OCI-LY3 (cell line): ENCODE measurements around the gene MAL.

Experiments
- H2AFZ ChIP-seq: fragments of 200-600, 300-600 bp; shearing (Covaris generic); 2 replicates; pipeline ENCODE4 v1.6.0; 2014; ENCODE audit warnings: antibody characterized with exemption, low read depth, low read length
- H3K27ac ChIP-seq: fragments of 200-600, 300-600 bp; sonication (generic); 2 replicates; pipeline ENCODE4 v1.5.1; 2014; ENCODE audit warnings: mild to moderate bottlenecking, low read length, moderate library complexity, mixed read lengths
- H3K27me3 ChIP-seq: fragments of 200-600, 300-600 bp; sonication (generic); 2 replicates; pipeline ENCODE4 v1.6.1; 2014; ENCODE audit warnings: low read depth, low read length, mixed read lengths
- H3K36me3 ChIP-seq: fragments of 200-600, 300-600 bp; sonication (generic); replicated peaks from 2 replicates; pipeline ENCODE3; 2014; ENCODE audit warnings: low read depth, low read length, mixed read lengths
- H3K4me1 ChIP-seq: fragments of 300-600, 200-600 bp; sonication (generic); 2 replicates; pipeline ENCODE4 v1.6.1; 2014; ENCODE audit warnings: low read length, mixed read lengths
- H3K4me2 ChIP-seq: fragments of 200-600, 300-600 bp; sonication (generic); 2 replicates; pipeline ENCODE4 v1.6.1; 2014; ENCODE audit warnings: low read length, mixed read lengths
- H3K4me3 ChIP-seq: fragments of 300-600, 200-600 bp; sonication (generic); 2 replicates; pipeline ENCODE4 v1.5.1; 2014; ENCODE audit warnings: antibody characterized with exemption, mild to moderate bottlenecking, low read length, moderate library complexity
- H3K79me2 ChIP-seq: fragments of 300-600, 200-600 bp; shearing (Covaris generic); 2 replicates; pipeline ENCODE4 v1.6.1; 2014; ENCODE audit warnings: mild to moderate bottlenecking, low read length, mixed read lengths
- H3K9ac ChIP-seq: fragments of 300-600, 200-600 bp; shearing (Covaris generic); 2 replicates; pipeline ENCODE4 v1.6.0; 2014; ENCODE audit warnings: mild to moderate bottlenecking, low read length, moderate library complexity
- H3K9me3 ChIP-seq: fragments of 200-600, 300-600 bp; shearing (Covaris generic); 2 replicates; pipeline ENCODE4 v1.6.1; 2014; ENCODE audit warnings: low read length, mixed read lengths; ENCODE audit not compliant: insufficient read depth
- H4K20me1 ChIP-seq: fragments of 200-600, 300-600 bp; sonication (generic); 2 replicates; pipeline ENCODE4 v1.6.1; 2016; ENCODE audit warnings: low read length, mixed read lengths; ENCODE audit not compliant: insufficient read depth
- CTCF ChIP-seq: fragments of 200-600, 300-600 bp; sonication (generic); IDR thresholded peaks from 2 replicates; pipeline ENCODE4 v1.5.1; 2014; ENCODE audit warnings: antibody characterized with exemption, low read length, low read depth
- EZH2phosphoT487 ChIP-seq: fragments of 200-600 bp; shearing (Covaris generic); IDR thresholded peaks from 2 replicates; pipeline ENCODE4 v1.6.1; 2018; ENCODE audit warnings: antibody characterized with exemption, mixed run types, low read depth

MAL gene

GRCh38 chr2:95021847-95022246 lies 3.7 kb upstream of the MAL start:
- peak overlapping the region; percentile 24 for H3K4me2 ChIP-seq
- 0 out of 2 replicates have a peak, but pooled peaks cover 10% of the 10 kb centered on the region for H3K27me3 ChIP-seq
- H3K4me1 ChIP-seq, result peaks cover 11% of the 10 kb centered on the region
- H3K27ac ChIP-seq, result no peak overlapping the region
- TF ChIP-seq EZH2phosphoT487 (no peak), CTCF (no peak)
- no peaks in the 10 kb centered on the region for H3K79me2 ChIP-seq
- H4K20me1 ChIP-seq, result no peaks in the 10 kb centered on the region
- H3K9ac ChIP-seq, result no peak overlapping the region
- H3K9me3 ChIP-seq, result no peaks in the 10 kb centered on the region
- 0 out of 2 replicates have a peak overlapping the region, but pooled peaks have one; percentile 10 for H2AFZ ChIP-seq
- H3K36me3 ChIP-seq, result no peaks in the 10 kb centered on the region
- no peak overlapping the region for H3K4me3 ChIP-seq

- H3K9me3 ChIP-seq, result no peaks in the 10 kb centered on the region
- no peak for TF ChIP-seq EZH2phosphoT487
- TF ChIP-seq CTCF, result peak; percentile 86
- peak overlapping the region; percentile 27; the same call in 1 of the 2 replicates for H3K9ac ChIP-seq
- no peaks in the 10 kb centered on the region for H3K36me3 ChIP-seq
- H2AFZ ChIP-seq, result peak overlapping the region; percentile 84
- H3K27ac ChIP-seq, result no peak overlapping the region
- H3K79me2 ChIP-seq, result no peaks in the 10 kb centered on the region
- peak overlapping the region; percentile 95 for H3K4me2 ChIP-seq
- no peaks in the 10 kb centered on the region for H4K20me1 ChIP-seq
- 0 out of 2 replicates have a peak, but pooled peaks cover 6% of the 10 kb centered on the region for H3K27me3 ChIP-seq
- H3K4me1 ChIP-seq, result peaks cover 11% of the 10 kb centered on the region
- peak overlapping the region; percentile 75 for H3K4me3 ChIP-seq
Measured at GRCh38 chr2:95022309-95023221, 2.9 kb upstream of the MAL start.

- Histone ChIP-seq H4K20me1 (no peaks in the 10 kb centered on the region), H3K79me2 (no peaks in the 10 kb centered on the region), H3K27me3 (0 out of 2 replicates have a peak, but pooled peaks cover under 1% of the 10 kb centered on the region), H3K9ac (no peak overlapping the region), H3K36me3 (no peaks in the 10 kb centered on the region), H3K4me2 (peak overlapping the region; percentile 95), H2AFZ (no peak overlapping the region), H3K27ac (no peak overlapping the region), H3K4me3 (0 out of 2 replicates have a peak overlapping the region, but pooled peaks have one; percentile 75), H3K4me1 (peaks cover 11% of the 10 kb centered on the region), H3K9me3 (no peaks in the 10 kb centered on the region)
- TF ChIP-seq CTCF, result peak; percentile 57
- TF ChIP-seq EZH2phosphoT487, result no peak
Measured at GRCh38 chr2:95023222-95023597, 2.3 kb upstream of the MAL start.

- Histone ChIP-seq H3K27ac (no peak overlapping the region), H3K4me3 (no peak overlapping the region), H3K36me3 (no peaks in the 10 kb centered on the region), H3K9me3 (no peaks in the 10 kb centered on the region), H3K79me2 (no peaks in the 10 kb centered on the region), H2AFZ (no peak overlapping the region), H4K20me1 (no peaks in the 10 kb centered on the region), H3K4me2 (no peak overlapping the region), H3K4me1 (peaks cover 11% of the 10 kb centered on the region), H3K27me3 (0 out of 2 replicates have a peak, but pooled peaks cover 3% of the 10 kb centered on the region), H3K9ac (no peak overlapping the region)
- TF ChIP-seq CTCF (no peak), EZH2phosphoT487 (no peak)
Measured at GRCh38 chr2:95024371-95024770, 1.1 kb upstream of the MAL start.
